HT-29 (cell line): ENCODE results near the gene ANGEL2. TPM values are rescaled to one million over a fixed set of nuclear protein-coding genes. Genes with fewer than 3 reads are reported as not detected.

Experiments
- DNase-seq: peaks from one replicate; pipeline ENCODE4 v3.0.0-alpha.2; 2015; ENCODE audit warnings: low spot score
- total RNA-seq: library from RNA; depleted of rRNA; stranded (reverse); fragments of >200 nt; shearing (Covaris generic); gene quantifications from 2 replicates; pipeline ENCODE4 v1.2.3, GENCODE V29; 2014; rRNA removed

Gene ANGEL2
- total RNA-seq, 1 experiment from 2014 or later, result 14.1 TPM

DNA sequence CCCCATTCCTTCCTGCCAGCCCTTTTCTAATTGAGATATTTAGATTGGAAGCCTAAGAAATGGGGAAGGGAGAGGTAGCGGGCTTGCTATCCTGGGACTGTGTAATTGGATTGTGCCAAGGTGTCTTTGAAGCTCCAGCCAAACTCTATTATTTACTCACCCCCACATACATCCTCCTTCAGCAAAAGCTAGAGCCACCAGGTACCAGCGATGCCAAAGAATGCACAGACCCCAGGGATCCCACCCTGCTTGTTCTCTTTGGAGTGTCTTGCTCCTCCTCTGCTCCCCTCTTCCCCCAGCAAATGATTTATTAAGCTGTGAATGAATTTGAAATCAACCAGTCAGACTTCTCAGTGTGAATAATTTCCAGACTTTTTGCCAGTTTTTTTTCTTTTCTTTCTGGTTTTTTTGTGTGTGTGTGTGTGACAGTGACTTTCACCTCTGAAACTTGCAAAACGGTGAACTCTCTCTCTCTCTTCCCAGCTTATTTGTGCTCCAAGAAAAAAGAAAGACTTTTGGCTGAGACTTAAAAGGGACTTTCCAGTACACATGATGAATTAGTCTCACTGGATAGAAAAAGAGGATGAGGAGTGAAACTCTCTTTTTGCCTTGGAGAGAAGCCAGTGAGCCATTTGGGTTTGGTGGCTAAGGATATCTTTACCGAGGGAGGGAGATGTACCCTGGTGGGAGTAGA, 63.6 kb downstream of the ANGEL2 start:
- DNase-seq, result no peak

- DNase-seq, result no peak
Measured at GRCh38 chr1:212951126-212951946, 64.3 kb downstream of the ANGEL2 start.

DNA sequence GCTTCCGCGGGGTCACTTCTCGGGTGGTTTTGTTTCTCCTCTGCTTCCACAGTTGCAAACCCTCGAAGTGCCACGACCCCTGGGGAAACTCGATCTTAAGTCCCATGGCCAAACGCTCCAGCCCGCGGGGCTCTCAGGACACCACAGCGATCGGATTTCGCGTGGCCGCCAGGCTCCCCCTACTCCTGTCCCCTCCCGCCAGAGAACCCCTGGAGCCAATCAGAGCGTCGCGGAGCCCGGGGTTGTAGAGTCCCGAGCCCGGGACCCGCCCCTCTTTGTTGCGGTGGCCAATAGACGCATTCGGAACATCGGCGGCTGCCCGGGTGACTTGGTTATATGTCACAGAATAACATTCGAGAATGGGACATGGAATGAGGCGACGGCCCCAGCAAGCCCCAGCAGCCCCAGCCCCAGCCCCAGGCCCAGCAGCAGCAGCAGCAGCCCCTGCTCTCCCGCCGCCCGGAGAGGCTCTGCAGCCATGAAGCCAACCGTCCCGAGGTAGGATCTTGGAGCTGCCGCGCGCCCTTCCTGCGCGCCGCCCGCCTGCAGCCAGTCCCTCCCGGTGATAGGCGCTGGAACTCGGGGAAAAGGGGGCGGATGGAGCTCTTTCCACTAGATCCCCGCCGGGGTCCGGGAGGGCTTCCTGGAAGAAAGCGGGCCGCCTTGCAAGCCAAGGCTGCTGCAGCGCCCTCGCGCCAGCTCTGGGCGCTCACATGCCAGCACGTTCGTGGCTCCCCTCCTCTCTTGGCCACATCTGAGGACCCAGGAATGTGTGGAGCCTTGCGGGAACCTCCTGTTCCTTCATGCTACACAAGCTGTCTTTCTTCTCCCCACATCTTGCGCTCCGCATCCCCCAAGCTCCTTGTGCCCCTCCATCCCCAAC, 65.2 kb downstream of the ANGEL2 start, which contains the start of gene VASH2:
Gene VASH2 (plus strand): TSS at position 299 of the 883 bp plus-strand sequence. CDS start 1,002 bp downstream, outside the sequence.
- DNase-seq, result peak; percentile 81

DNA sequence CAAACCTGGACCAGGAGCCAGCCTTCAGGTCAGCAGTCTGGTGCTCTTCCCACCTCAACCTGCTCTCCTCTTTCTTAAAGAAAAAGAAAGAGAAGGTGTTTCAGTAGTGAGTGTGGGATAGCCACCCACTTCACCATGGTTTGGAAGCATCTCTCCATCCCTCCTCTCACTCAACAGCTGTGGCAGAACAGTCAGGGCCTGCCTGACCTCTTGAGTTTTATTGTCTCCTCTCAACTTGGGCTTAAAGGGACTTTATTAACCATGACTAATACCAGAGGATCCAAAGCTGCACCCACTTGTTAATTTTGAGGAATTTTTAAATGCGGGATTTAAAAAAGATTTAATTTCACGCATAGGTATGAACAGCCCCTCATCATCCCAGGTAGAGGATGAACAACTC, 65.9 kb downstream of the ANGEL2 start:
- no peak for DNase-seq

DNA sequence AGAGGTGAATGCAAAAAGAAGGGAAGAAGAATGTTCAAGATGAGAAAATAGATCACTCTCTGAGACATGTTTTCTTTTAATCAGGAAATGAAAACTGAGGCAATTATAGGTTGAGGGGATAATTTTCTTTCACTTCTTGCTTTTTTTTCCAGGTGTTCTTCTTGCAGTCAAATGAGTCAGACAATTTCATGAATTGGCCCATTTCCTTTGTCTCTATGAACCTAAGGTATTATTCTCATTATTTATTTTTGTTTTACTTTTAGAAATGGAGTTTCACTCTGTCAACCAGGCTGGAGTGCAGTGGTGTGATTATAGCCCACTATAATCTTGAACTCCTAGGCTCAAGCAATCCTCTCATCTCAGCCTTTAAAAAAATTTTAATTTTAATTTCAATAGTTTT, 68.8 kb downstream of the ANGEL2 start:
- no peak for DNase-seq

DNA sequence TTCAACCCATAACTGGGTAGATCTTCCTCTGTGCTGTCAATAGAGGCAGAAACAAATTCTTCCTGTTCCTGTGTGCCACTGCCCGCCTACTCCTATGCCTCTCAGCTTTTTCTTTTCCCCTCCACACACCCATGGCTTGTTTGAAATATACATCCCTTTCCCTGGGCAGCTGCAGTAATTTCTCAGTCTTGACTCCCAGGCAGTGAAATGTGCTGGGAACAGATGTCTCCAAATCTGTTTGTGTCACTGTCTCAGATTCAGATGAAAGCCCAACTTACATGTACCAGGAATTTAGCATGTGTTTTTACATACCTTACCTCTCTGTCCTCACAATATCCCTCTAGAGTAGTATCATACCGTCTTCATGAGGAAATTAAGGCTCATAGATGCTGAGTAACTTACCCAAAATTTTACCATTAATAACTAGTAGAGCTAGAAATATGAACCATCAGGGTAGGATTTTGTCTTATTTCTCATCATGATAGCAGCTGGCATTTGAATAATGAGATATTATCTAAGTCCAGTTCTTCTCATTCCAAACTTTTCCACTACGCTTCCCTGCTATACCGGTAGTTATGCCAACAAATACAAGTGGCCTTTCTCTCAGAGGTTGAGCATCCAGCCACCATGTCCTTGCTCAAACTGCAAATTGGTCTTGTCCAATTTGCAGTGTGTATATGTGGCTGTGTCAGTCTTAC, 70.1 kb downstream of the ANGEL2 start:
- no peak for DNase-seq

GRCh38 chr1:212945056-212945455, 70.6 kb downstream of the ANGEL2 start:
- DNase-seq, result no peak

GRCh38 chr1:212944229-212944901, 71.3 kb downstream of the ANGEL2 start:
- DNase-seq, result no peak

DNA sequence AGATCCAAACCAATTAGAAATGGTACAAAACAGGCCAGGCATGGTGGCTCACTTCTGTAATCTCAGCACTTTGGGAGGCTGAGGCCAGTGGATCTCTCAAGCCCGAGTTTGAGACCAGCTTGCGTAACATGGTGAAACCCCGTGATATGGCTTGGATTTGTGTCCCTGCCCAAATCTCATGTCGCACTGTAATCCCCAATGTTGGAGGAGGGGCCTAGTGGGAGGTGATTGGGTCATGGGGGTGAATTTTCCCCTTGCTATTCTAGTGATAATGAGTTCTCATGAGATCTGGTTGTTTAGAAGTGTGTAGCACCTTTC, 72.3 kb downstream of the ANGEL2 start:
- DNase-seq, result no peak

DNA sequence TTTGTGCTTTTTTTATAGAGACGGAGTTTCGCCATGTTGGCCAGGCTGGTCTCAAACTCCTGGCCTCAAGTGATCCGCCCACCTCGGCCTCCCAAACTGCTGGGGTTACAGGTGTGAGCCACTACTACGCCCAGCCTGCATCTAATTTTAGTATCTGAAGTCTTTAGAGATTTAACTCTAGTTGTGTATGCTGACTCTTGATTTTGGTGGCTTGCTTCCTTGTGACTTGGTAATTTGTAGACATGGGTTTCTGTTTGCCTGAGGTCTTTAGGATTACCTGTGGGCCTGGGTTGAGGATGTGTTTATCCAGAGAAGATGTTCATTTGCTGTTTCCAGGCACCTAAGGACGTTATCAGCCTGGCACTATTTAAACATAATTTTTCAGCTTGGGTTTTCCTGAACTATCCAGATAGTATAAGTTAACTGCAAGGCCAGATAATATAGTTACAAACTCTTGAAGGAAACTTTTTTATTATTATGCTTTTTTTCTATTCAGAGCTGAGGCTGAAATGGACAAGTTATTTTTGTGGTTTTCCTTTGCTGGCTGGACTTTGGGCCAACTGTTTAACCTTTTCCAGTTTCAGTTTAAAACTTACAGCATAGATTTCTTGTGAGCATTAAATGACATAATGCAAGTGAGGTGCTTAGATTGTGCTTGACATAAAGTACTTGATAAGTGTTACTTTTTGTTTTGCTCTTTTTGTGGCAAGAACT, 72.8 kb downstream of the ANGEL2 start:
- no peak for DNase-seq

Other genes with a start within 250 kb of the ANGEL2 start
- 19.4 and 28.8 TPM in 2 replicates for gene NSL1, start 224.1 kb downstream of the ANGEL2 start, total RNA-seq
- 1.4 and 4.1 TPM in 2 replicates for gene TATDN3, start 224.0 kb downstream of the ANGEL2 start, total RNA-seq
- gene SPATA45, start 168.2 kb downstream of the ANGEL2 start, total RNA-seq, result not detected in 2 replicates
- gene FLVCR1, start 157.6 kb downstream of the ANGEL2 start, total RNA-seq, result 11.7 and 13.6 TPM in 2 replicates
- 0.55 and 2.9 TPM in 2 replicates for gene VASH2, start 65.3 kb downstream of the ANGEL2 start, total RNA-seq
- 4.7 and 4.8 TPM in 2 replicates for gene RPS6KC1, start 35.4 kb upstream of the ANGEL2 start, total RNA-seq